Nephron progenitor cell (in vitro differentiated cells): ENCODE measurements around the gene NCK2.
A peak's percentile ranks its signal among the peaks of the same experiment; 100 is the strongest.

Experiments
- DNase-seq: peaks from one replicate; pipeline ENCODE4 v3.0.0; 2021
- H3K27ac Mint-ChIP-seq: 2 replicates; pipeline ENCODE4 v1.8.0; 2021; ENCODE audit warnings: mild to moderate bottlenecking, moderate library complexity, mixed read lengths
- H3K27me3 Mint-ChIP-seq: 2 replicates; pipeline ENCODE4 v1.8.0; 2021; ENCODE audit warnings: mild to moderate bottlenecking, low read depth, mixed read lengths; ENCODE audit not compliant: poor library complexity
- H3K36me3 Mint-ChIP-seq: 2 replicates; pipeline ENCODE4 v1.8.0; 2021; ENCODE audit warnings: low read depth, mixed read lengths
- H3K4me1 Mint-ChIP-seq: 2 replicates; pipeline ENCODE4 v1.8.0; 2021; ENCODE audit warnings: mixed read lengths
- H3K4me3 Mint-ChIP-seq: 2 replicates; pipeline ENCODE4 v1.8.0; 2021; ENCODE audit warnings: mild to moderate bottlenecking, moderate library complexity, mixed read lengths
- H3K9me3 Mint-ChIP-seq: 2 replicates; pipeline ENCODE4 v1.8.0; 2021; ENCODE audit warnings: mild to moderate bottlenecking, moderate library complexity, mixed read lengths
- CTCF ChIP-seq: fragments of 200-600 bp; sonication (generic); IDR thresholded peaks from 2 replicates; pipeline ENCODE4 v1.5.0; 2021; ENCODE audit warnings: antibody characterized with exemption

NCK2 gene

DNA sequence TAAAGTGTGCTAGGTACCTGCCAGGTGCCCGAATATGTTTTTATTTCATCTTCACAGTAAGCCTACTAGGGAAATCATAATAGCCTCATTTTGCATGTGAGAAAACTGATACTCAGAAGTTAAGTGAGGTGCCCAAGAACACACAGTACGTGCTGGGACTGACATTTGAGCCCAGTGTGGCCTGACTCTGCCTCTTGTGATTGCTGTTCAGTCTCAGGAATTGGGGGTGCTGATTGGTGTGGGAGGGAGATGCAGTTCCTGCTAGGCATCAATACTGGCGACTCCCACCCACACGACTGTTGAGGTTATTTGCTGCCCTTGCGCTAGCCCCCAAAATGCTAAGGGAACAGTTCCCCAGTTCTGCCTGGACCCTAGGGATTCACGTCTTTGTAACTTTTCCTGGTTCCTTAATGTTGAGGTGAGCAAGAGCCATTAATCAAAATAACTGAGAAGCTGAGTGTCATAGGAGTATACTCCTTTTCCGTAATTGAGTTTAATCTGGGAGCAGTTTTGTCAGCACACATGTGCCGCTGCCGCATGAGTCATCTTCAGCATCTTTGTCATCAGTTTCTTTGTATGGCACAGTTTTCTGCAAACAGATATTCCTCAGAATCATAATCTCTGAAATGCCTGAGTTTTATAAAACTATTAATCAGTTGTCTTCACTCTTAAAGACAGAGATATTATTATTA is 120.7 kb downstream of the NCK2 start:
- H3K27ac Mint-ChIP-seq: peak overlapping the region; percentile 76
- no peaks in the 10 kb centered on the region for H3K9me3 Mint-ChIP-seq
- H3K4me3 Mint-ChIP-seq: no peak overlapping the region
- no peaks in the 10 kb centered on the region for H3K27me3 Mint-ChIP-seq
- H3K36me3 Mint-ChIP-seq: peaks cover 6% of the 10 kb centered on the region
- no peak for DNase-seq
- TF ChIP-seq CTCF: no peak
- H3K4me1 Mint-ChIP-seq: peaks cover 48% of the 10 kb centered on the region

GRCh38 chr2:105866216-105867185 is 121.8 kb downstream of the NCK2 start:
- Mint-ChIP-seq H3K27ac (no peak overlapping the region), H3K4me3 (no peak overlapping the region), H3K36me3 (peaks cover 14% of the 10 kb centered on the region), H3K4me1 (peaks cover 56% of the 10 kb centered on the region), H3K9me3 (no peaks in the 10 kb centered on the region), H3K27me3 (no peaks in the 10 kb centered on the region)
- TF ChIP-seq CTCF: no peak
- no peak for DNase-seq

- H3K4me1 Mint-ChIP-seq: peaks cover 66% of the 10 kb centered on the region
- no peaks in the 10 kb centered on the region for H3K27me3 Mint-ChIP-seq
- peaks cover 23% of the 10 kb centered on the region for H3K36me3 Mint-ChIP-seq
- no peak for TF ChIP-seq CTCF
- no peak overlapping the region for H3K4me3 Mint-ChIP-seq
- DNase-seq: no peak
- no peaks in the 10 kb centered on the region for H3K9me3 Mint-ChIP-seq
- H3K27ac Mint-ChIP-seq: peak overlapping the region; percentile 62
Measured at GRCh38 chr2:105867587-105867986, 122.9 kb downstream of the NCK2 start.

GRCh38 chr2:105868060-105868459 is 123.3 kb downstream of the NCK2 start:
- H3K27ac Mint-ChIP-seq: no peak overlapping the region

DNA sequence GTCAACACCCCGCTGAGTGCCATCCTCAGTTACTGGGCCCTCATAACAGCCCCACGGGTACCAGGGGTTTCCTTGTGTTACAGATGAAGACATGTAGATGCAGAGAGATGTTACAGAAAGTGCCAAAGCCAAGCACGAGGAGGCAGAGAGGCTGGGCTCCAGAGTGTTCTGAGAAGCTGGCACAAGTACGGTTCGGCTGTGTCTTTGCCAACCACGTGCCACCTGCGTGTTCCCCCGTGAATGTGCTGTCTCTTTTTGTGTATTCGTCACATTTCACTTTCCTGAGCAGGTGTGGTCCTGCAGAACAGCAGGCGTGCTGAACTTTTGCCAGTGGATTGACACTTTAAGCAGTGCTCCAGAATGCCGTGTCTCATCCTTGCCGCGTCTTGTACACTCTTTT is 124.6 kb downstream of the NCK2 start:
- H3K27me3 Mint-ChIP-seq: no peaks in the 10 kb centered on the region
- H3K4me1 Mint-ChIP-seq: peaks cover 67% of the 10 kb centered on the region
- no peak for TF ChIP-seq CTCF
- no peak overlapping the region for H3K4me3 Mint-ChIP-seq
- no peak overlapping the region for H3K27ac Mint-ChIP-seq
- peaks cover 21% of the 10 kb centered on the region for H3K36me3 Mint-ChIP-seq
- H3K9me3 Mint-ChIP-seq: no peaks in the 10 kb centered on the region
- DNase-seq: no peak

More at GRCh38 chr2:105868060-105868459, 123.3 kb downstream of the NCK2 start:
- no peaks in the 10 kb centered on the region for H3K27me3 Mint-ChIP-seq
- H3K36me3 Mint-ChIP-seq: peaks cover 24% of the 10 kb centered on the region
- peaks cover 67% of the 10 kb centered on the region for H3K4me1 Mint-ChIP-seq
- no peak for TF ChIP-seq CTCF
- H3K9me3 Mint-ChIP-seq: no peaks in the 10 kb centered on the region
- H3K4me3 Mint-ChIP-seq: no peak overlapping the region
- no peak for DNase-seq
